Measurements from ENCODE around the gene KDF1. TPM values are rescaled to one million over a fixed set of nuclear protein-coding genes. Genes with fewer than 3 reads are reported as not detected.

KDF1 gene
- total and polyA plus RNA-seq, 2 of the 13 experiments (the other 11 are each of a cell fraction or from before 2014, with no cell fraction given) = 1.9 to 4.9 TPM

GRCh38 chr1:26993237-26994019, 33.2 kb upstream of the KDF1 start, which contains the start of gene TRNP1 (continued):
- TF ChIP-seq ZBTB49 (CRISPR knock-in tag; IDR thresholded peaks at IDR 0.05; ENCODE audit: borderline replicate concordance) (no peak), FOSL1 (CRISPR knock-in tag; IDR thresholded peaks at IDR 0.05; ENCODE audit: borderline replicate concordance) (peak; percentile 49; the same call in 1 of the 2 replicates), POGK (CRISPR knock-in tag; conservative IDR thresholded peaks at IDR 0.05) (peak; percentile 69), TFDP1 (CRISPR knock-in tag; IDR thresholded peaks at IDR 0.05; ENCODE audit: borderline replicate concordance) (peak; percentile 52; the same call in 1 of the 2 replicates), MTA3 (CRISPR knock-in tag; IDR thresholded peaks at IDR 0.05) (no peak), STAT6 (CRISPR knock-in tag; IDR thresholded peaks at IDR 0.05; ENCODE audit: borderline replicate concordance) (0 out of 2 replicates have a peak, but pooled peaks have one; percentile 55), ZNF768 (CRISPR knock-in tag; IDR thresholded peaks at IDR 0.05) (peak; percentile 67; the same call in 1 of the 2 replicates), ZNF224 (CRISPR knock-in tag; IDR thresholded peaks at IDR 0.05) (no peak), PPARG (CRISPR knock-in tag; conservative IDR thresholded peaks at IDR 0.05) (peak; percentile 72), ZNF253 (CRISPR knock-in tag; IDR thresholded peaks at IDR 0.05; ENCODE audit: borderline replicate concordance) (peak; percentile 69; the same call in 1 of the 2 replicates), ESRRA (CRISPR knock-in tag; IDR thresholded peaks at IDR 0.05; ENCODE audit: low read depth) (peak; percentile 93), TBX2 (CRISPR knock-in tag; IDR thresholded peaks at IDR 0.05; ENCODE audit: borderline replicate concordance) (peak; percentile 89; the same call in 1 of the 2 replicates), PHB2 (IDR thresholded peaks at IDR 0.05; ENCODE audit: partially characterized antibody) (no peak), ZNF281 (CRISPR knock-in tag; IDR thresholded peaks at IDR 0.05; ENCODE audit: borderline replicate concordance) (peak; percentile 98), E2F5 (CRISPR knock-in tag; conservative IDR thresholded peaks at IDR 0.05) (no peak)
